ENCODE measurements around the gene FGD4.

DNA sequence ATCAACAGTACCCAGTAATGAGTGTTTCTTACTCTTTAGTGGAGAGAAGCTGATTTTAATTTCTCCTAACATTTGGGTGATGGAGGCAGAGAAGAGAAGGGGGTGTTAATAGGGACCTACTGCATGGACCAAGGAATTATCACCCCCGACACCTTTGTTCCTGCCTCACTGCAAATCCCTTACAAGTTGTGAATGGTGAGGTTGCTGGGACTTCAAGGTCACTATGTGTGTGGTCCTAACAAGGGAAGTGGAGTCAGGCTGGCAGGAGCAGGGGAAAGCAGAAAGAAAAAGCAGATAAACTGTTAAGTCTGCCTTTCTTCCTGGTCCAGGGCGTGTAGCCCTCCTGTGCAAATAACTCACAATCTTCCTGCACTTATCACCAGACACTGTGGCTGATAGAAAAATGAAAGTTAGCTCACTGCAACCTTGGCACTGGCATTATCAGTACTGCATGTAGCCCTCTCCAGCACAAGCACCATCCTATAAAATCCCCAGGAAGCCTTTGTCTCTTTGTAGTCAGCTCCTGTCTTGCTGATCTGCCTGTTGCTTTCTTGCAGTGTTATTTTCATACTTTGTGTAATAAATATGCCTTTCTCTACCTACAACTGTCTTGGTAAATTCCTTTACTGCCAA, 167.4 kb downstream of the FGD4 start:
- TF ChIP-seq, protein P1, sequence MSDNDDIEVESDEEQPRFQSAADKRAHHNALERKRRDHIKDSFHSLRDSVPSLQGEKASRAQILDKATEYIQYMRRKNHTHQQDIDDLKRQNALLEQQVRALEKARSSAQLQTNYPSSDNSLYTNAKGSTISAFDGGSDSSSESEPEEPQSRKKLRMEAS (IDR thresholded peaks at IDR 0.05), result no peak
- no peak for TF ChIP-seq NFIC (IDR thresholded peaks at IDR 0.05)
- TF ChIP-seq YY1 (IDR thresholded peaks at IDR 0.05; ENCODE audit: low read depth), result no peak
- no peak for TF ChIP-seq ZBTB7A (IDR thresholded peaks at IDR 0.05; ENCODE audit: low read depth)
- TF ChIP-seq EP300 (IDR thresholded peaks at IDR 0.05; ENCODE audit: borderline replicate concordance), result no peak
- TF ChIP-seq, protein P2, sequence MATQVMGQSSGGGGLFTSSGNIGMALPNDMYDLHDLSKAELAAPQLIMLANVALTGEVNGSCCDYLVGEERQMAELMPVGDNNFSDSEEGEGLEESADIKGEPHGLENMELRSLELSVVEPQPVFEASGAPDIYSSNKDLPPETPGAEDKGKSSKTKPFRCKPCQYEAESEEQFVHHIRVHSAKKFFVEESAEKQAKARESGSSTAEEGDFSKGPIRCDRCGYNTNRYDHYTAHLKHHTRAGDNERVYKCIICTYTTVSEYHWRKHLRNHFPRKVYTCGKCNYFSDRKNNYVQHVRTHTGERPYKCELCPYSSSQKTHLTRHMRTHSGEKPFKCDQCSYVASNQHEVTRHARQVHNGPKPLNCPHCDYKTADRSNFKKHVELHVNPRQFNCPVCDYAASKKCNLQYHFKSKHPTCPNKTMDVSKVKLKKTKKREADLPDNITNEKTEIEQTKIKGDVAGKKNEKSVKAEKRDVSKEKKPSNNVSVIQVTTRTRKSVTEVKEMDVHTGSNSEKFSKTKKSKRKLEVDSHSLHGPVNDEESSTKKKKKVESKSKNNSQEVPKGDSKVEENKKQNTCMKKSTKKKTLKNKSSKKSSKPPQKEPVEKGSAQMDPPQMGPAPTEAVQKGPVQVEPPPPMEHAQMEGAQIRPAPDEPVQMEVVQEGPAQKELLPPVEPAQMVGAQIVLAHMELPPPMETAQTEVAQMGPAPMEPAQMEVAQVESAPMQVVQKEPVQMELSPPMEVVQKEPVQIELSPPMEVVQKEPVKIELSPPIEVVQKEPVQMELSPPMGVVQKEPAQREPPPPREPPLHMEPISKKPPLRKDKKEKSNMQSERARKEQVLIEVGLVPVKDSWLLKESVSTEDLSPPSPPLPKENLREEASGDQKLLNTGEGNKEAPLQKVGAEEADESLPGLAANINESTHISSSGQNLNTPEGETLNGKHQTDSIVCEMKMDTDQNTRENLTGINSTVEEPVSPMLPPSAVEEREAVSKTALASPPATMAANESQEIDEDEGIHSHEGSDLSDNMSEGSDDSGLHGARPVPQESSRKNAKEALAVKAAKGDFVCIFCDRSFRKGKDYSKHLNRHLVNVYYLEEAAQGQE (IDR thresholded peaks at IDR 0.05; ENCODE audit: low read depth), result no peak
- TF ChIP-seq RAD21 (IDR thresholded peaks at IDR 0.05; ENCODE audit: low read depth), result no peak
- no peak for TF ChIP-seq CEBPB (IDR thresholded peaks at IDR 0.05)
- no peak for TF ChIP-seq FOXM1 (IDR thresholded peaks at IDR 0.05; ENCODE audit: borderline replicate concordance, low read depth)
- no peak for TF ChIP-seq EGR1 (IDR thresholded peaks at IDR 0.05)
- TF ChIP-seq, protein P3, sequence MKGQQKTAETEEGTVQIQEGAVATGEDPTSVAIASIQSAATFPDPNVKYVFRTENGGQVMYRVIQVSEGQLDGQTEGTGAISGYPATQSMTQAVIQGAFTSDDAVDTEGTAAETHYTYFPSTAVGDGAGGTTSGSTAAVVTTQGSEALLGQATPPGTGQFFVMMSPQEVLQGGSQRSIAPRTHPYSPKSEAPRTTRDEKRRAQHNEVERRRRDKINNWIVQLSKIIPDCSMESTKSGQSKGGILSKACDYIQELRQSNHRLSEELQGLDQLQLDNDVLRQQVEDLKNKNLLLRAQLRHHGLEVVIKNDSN (IDR thresholded peaks at IDR 0.05), result no peak
- no peak for TF ChIP-seq CREB1 (IDR thresholded peaks at IDR 0.05; ENCODE audit: low read depth)
